Metanephros (tissue), 2 donors: ENCODE results near the gene CXXC5. TPM values are rescaled to one million over a fixed set of nuclear protein-coding genes. Genes with fewer than 3 reads are reported as not detected.

Experiments used
- small RNA-seq: library from RNA; depleted of rRNA; stranded (forward); fragments of <200 nt; gene quantifications from one replicate; pipeline ENCODE3, GENCODE V24; 2014; ENCODE audit warnings: low replicate concordance
- total RNA-seq: library from RNA; depleted of rRNA; stranded (reverse); fragments of >200 nt; gene quantifications from one replicate; pipeline ENCODE4 v1.2.3, GENCODE V29; 2014

The CXXC5 gene
- total RNA-seq, result 196 TPM

GRCh38 chr5:139648205-139649081 lies at the start of gene CXXC5:
Gene CXXC5, plus strand, starts transcription at chr5:139648349. Its CDS starts 32,175 bp downstream, at chr5:139680524.

Small RNAs within 50 kb of the gene (small RNA-seq; reads per million reads assigned to genes)
- gene RNU6-236P, result not detected

Other genes starting within 250 kb of the CXXC5 start
- gene SPATA24, start 244.3 kb upstream of the CXXC5 start, total RNA-seq, result 5.5 TPM
- 11.2 TPM for gene DNAJC18, start 208.8 kb upstream of the CXXC5 start, total RNA-seq
- 24.9 TPM for gene ECSCR, start 185.6 kb upstream of the CXXC5 start, total RNA-seq
- gene SMIM33, start 177.3 kb upstream of the CXXC5 start, total RNA-seq, result not detected
- gene STING1, start 165.6 kb upstream of the CXXC5 start, total RNA-seq, result 48.5 TPM
- gene UBE2D2, start 87.0 kb upstream of the CXXC5 start, total RNA-seq, result 70.9 TPM
- gene PSD2, start 147.5 kb downstream of the CXXC5 start, total RNA-seq, result 1.1 TPM